Measurements from ENCODE around the gene CLCNKB. TPM values are rescaled to one million over a fixed set of nuclear protein-coding genes. Genes with fewer than 3 reads are reported as not detected.

The CLCNKB gene
- total and polyA plus RNA-seq, 2 of the 13 experiments (the other 11 are each of a cell fraction or from before 2014, with no cell fraction given) = 0.04 TPM; not detected in 1

- TF ChIP-seq, protein P1, sequence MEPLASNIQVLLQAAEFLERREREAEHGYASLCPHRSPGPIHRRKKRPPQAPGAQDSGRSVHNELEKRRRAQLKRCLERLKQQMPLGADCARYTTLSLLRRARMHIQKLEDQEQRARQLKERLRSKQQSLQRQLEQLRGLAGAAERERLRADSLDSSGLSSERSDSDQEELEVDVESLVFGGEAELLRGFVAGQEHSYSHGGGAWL (CRISPR knock-in tag; IDR thresholded peaks at IDR 0.05) = no peak
- TF ChIP-seq, protein P2, sequence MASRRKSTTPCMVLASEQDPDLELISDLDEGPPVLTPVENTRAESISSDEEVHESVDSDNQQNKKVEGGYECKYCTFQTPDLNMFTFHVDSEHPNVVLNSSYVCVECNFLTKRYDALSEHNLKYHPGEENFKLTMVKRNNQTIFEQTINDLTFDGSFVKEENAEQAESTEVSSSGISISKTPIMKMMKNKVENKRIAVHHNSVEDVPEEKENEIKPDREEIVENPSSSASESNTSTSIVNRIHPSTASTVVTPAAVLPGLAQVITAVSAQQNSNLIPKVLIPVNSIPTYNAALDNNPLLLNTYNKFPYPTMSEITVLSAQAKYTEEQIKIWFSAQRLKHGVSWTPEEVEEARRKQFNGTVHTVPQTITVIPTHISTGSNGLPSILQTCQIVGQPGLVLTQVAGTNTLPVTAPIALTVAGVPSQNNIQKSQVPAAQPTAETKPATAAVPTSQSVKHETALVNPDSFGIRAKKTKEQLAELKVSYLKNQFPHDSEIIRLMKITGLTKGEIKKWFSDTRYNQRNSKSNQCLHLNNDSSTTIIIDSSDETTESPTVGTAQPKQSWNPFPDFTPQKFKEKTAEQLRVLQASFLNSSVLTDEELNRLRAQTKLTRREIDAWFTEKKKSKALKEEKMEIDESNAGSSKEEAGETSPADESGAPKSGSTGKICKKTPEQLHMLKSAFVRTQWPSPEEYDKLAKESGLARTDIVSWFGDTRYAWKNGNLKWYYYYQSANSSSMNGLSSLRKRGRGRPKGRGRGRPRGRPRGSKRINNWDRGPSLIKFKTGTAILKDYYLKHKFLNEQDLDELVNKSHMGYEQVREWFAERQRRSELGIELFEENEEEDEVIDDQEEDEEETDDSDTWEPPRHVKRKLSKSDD (CRISPR knock-in tag; IDR thresholded peaks at IDR 0.05; ENCODE audit: low read depth) = no peak
- TF ChIP-seq ZMYM3 (CRISPR knock-in tag; IDR thresholded peaks at IDR 0.05) (no peak; the same call in 1 of the 2 replicates), ZNF3 (CRISPR knock-in tag; IDR thresholded peaks at IDR 0.05) (no peak), ZNF180 (CRISPR knock-in tag; IDR thresholded peaks at IDR 0.05; ENCODE audit: borderline replicate concordance, low read depth) (no peak), ZNF549 (CRISPR knock-in tag; IDR thresholded peaks at IDR 0.05) (no peak), ZNF770 (CRISPR knock-in tag; IDR thresholded peaks at IDR 0.05) (no peak), ZNF430 (CRISPR knock-in tag; IDR thresholded peaks at IDR 0.05) (no peak), KMT2A (CRISPR knock-in tag; IDR thresholded peaks at IDR 0.05) (no peak), PHF20 (CRISPR knock-in tag; IDR thresholded peaks at IDR 0.05) (no peak; the same call in 1 of the 2 replicates), KDM2A (CRISPR knock-in tag; IDR thresholded peaks at IDR 0.05; ENCODE audit: borderline replicate concordance, low read depth) (peak; percentile 67; the same call in 1 of the 2 replicates), CREB3 (CRISPR knock-in tag; IDR thresholded peaks at IDR 0.05) (no peak), SKI (IDR thresholded peaks at IDR 0.05; ENCODE audit: partially characterized antibody) (no peak), ZNF225 (CRISPR knock-in tag; IDR thresholded peaks at IDR 0.05) (no peak), ZSCAN5A (CRISPR knock-in tag; IDR thresholded peaks at IDR 0.05; ENCODE audit: borderline replicate concordance) (no peak), HDAC1 (CRISPR knock-in tag; IDR thresholded peaks at IDR 0.05) (0 out of 2 replicates have a peak, but pooled peaks have one; percentile 44)
- TF ChIP-seq, protein P3, sequence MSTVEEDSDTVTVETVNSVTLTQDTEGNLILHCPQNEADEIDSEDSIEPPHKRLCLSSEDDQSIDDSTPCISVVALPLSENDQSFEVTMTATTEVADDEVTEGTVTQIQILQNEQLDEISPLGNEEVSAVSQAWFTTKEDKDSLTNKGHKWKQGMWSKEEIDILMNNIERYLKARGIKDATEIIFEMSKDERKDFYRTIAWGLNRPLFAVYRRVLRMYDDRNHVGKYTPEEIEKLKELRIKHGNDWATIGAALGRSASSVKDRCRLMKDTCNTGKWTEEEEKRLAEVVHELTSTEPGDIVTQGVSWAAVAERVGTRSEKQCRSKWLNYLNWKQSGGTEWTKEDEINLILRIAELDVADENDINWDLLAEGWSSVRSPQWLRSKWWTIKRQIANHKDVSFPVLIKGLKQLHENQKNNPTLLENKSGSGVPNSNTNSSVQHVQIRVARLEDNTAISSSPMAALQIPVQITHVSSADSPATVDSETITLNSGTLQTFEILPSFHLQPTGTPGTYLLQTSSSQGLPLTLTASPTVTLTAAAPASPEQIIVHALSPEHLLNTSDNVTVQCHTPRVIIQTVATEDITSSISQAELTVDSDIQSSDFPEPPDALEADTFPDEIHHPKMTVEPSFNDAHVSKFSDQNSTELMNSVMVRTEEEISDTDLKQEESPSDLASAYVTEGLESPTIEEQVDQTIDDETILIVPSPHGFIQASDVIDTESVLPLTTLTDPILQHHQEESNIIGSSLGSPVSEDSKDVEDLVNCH (CRISPR knock-in tag; IDR thresholded peaks at IDR 0.05) = no peak
Measured at GRCh38 chr1:16078925-16079656, 35.5 kb downstream of the CLCNKB start (continued).

Data from HepG2 (cell line).